Measurements from ENCODE around the gene OPHN1. TPM values are rescaled to one million over a fixed set of nuclear protein-coding genes. Genes with fewer than 3 reads are reported as not detected.

The OPHN1 gene
- total RNA-seq, 1 experiment from 2014 or later, result 6.7 TPM

- Histone ChIP-seq H3K4me3 (no peak overlapping the region), H3K36me3 (no peaks in the 10 kb centered on the region), H3K27me3 (no peaks in the 10 kb centered on the region), H3K27ac (no peak overlapping the region), H3K4me1 (no peaks in the 10 kb centered on the region), H3K9me3 (replicated peaks) (no peaks in the 10 kb centered on the region)
- DNase-seq, result no peak
These were observed 285.4 kb downstream of the OPHN1 start for GRCh38 chrX:68147848-68148247.

GRCh38 chrX:68146054-68146453 lies 287.2 kb downstream of the OPHN1 start:
- no peaks in the 10 kb centered on the region for H3K27me3 ChIP-seq
- H3K4me3 ChIP-seq, result no peak overlapping the region
- H3K9me3 ChIP-seq (replicated peaks), result no peaks in the 10 kb centered on the region
- H3K27ac ChIP-seq, result no peak overlapping the region
- no peaks in the 10 kb centered on the region for H3K36me3 ChIP-seq
- H3K4me1 ChIP-seq, result no peaks in the 10 kb centered on the region
- DNase-seq, result peak; percentile 5 to 59

DNA sequence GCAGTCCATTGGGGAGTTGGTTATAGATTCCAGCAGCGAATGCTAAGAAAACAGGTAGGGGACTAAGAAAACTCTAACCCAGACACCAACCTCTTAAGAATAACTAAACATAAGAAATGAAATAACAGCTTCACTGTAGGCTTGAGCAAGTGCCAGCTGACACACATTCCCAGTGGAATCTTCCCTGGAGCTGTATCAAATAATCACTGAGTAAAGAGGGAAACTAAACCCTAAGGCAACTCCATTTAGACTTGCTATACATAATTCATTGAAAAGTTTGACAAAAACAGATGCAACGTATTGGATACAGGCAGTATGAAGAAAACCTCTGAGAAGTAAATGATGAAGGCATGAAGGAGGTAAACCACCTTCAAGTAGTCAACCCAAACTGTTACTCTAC lies 293.5 kb downstream of the OPHN1 start:
- Histone ChIP-seq H3K27me3 (no peaks in the 10 kb centered on the region), H3K9me3 (replicated peaks) (no peaks in the 10 kb centered on the region), H3K4me1 (no peaks in the 10 kb centered on the region), H3K27ac (no peak overlapping the region), H3K36me3 (no peaks in the 10 kb centered on the region), H3K4me3 (no peak overlapping the region)
- DNase-seq, result no peak

DNA sequence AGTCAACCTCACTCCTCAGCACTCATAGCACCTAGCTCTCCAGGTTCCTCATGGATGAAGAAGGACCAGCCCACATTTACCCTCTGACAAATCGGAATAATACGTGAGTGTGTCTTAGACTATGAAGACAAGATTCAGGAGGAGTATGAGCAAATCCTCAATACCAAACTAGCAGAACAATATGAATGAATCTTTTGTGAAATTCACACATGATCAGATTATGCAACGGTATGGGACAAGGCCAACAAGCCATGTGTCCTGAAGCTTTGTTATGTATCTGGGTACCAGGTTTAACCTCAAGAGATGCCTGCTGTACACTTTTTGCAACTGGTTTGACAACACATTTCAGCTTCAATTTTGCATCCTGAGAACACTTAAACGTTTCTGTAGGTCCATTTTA lies 300.1 kb downstream of the OPHN1 start:
- H3K36me3 ChIP-seq, result no peaks in the 10 kb centered on the region
- no peak overlapping the region for H3K4me3 ChIP-seq
- no peak for DNase-seq
- H3K27me3 ChIP-seq, result no peaks in the 10 kb centered on the region
- no peak overlapping the region for H3K27ac ChIP-seq
- H3K9me3 ChIP-seq (replicated peaks), result no peaks in the 10 kb centered on the region
- H3K4me1 ChIP-seq, result no peaks in the 10 kb centered on the region

DNA sequence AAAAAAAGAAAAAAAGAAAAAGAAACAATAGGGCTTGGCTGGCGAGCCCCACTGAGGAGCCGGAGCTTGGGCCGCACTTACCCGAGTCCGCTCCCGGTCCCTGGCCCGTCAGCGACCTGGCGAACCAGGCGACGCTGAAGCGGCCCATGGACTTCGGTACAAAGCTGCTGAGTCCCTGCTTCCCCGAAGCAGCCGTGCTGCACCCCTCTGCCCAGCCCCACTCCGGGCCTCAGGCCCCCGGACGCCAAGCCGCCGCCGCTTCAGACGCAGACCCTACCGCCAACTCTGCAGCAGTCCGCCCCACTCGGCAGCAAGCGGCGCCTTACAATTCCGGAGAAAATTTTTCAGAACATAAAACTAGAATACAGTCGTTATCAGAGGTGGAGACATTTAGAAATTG lies 300.5 kb downstream of the OPHN1 start:
- no peaks in the 10 kb centered on the region for H3K36me3 ChIP-seq
- no peak overlapping the region for H3K4me3 ChIP-seq
- H3K27ac ChIP-seq, result no peak overlapping the region
- H3K4me1 ChIP-seq, result no peaks in the 10 kb centered on the region
- no peaks in the 10 kb centered on the region for H3K9me3 ChIP-seq (replicated peaks)
- DNase-seq, result no peak
- H3K27me3 ChIP-seq, result no peaks in the 10 kb centered on the region

DNA sequence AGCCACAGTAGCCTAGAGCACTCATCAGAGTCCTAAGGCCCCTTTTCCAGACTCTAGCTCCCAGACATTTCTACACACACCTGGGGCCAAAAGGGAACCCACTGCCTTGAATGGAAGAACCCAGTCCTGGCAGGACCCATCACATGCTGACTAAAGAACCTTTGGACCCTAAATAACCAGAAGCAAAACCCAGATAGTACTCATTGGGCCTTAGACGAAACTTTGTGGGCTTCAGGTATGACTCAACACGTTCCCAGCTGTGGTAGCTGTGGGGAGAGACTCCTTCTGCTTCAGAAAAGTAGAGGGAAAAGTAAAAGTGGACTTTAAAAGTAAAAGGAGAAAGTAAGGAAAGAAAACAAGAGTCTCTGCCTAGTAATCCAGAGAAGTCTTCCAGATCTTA lies 311.5 kb downstream of the OPHN1 start:
- H3K4me3 ChIP-seq, result no peak overlapping the region
- no peaks in the 10 kb centered on the region for H3K4me1 ChIP-seq
- no peaks in the 10 kb centered on the region for H3K27me3 ChIP-seq
- DNase-seq, result no peak
- H3K27ac ChIP-seq, result no peak overlapping the region
- no peaks in the 10 kb centered on the region for H3K9me3 ChIP-seq (replicated peaks)
- no peaks in the 10 kb centered on the region for H3K36me3 ChIP-seq

- H3K9me3 ChIP-seq (replicated peaks), result no peaks in the 10 kb centered on the region
- no peaks in the 10 kb centered on the region for H3K36me3 ChIP-seq
- no peaks in the 10 kb centered on the region for H3K27me3 ChIP-seq
- H3K4me3 ChIP-seq, result no peak overlapping the region
- H3K4me1 ChIP-seq, result no peaks in the 10 kb centered on the region
- no peak for DNase-seq
- H3K27ac ChIP-seq, result no peak overlapping the region
These were observed 311.9 kb downstream of the OPHN1 start for GRCh38 chrX:68121371-68121770.

GRCh38 chrX:68115371-68115770 lies 317.9 kb downstream of the OPHN1 start:
- Histone ChIP-seq H3K36me3 (no peaks in the 10 kb centered on the region), H3K27me3 (no peaks in the 10 kb centered on the region), H3K27ac (peak overlapping the region; percentile 11; the same call in 1 of the 2 replicates), H3K4me1 (peaks cover 22% of the 10 kb centered on the region), H3K9me3 (replicated peaks) (no peaks in the 10 kb centered on the region), H3K4me3 (no peak overlapping the region)
- peak in 1 of 2 experiments; percentile 5 for DNase-seq

- Histone ChIP-seq H3K27ac (peak overlapping the region; percentile 11; the same call in 1 of the 2 replicates), H3K9me3 (replicated peaks) (no peaks in the 10 kb centered on the region), H3K4me1 (peaks cover 22% of the 10 kb centered on the region), H3K27me3 (no peaks in the 10 kb centered on the region), H3K4me3 (no peak overlapping the region), H3K36me3 (no peaks in the 10 kb centered on the region)
- peak; percentile 23 to 69 for DNase-seq
These were observed 318.6 kb downstream of the OPHN1 start for GRCh38 chrX:68114573-68115129.

DNA sequence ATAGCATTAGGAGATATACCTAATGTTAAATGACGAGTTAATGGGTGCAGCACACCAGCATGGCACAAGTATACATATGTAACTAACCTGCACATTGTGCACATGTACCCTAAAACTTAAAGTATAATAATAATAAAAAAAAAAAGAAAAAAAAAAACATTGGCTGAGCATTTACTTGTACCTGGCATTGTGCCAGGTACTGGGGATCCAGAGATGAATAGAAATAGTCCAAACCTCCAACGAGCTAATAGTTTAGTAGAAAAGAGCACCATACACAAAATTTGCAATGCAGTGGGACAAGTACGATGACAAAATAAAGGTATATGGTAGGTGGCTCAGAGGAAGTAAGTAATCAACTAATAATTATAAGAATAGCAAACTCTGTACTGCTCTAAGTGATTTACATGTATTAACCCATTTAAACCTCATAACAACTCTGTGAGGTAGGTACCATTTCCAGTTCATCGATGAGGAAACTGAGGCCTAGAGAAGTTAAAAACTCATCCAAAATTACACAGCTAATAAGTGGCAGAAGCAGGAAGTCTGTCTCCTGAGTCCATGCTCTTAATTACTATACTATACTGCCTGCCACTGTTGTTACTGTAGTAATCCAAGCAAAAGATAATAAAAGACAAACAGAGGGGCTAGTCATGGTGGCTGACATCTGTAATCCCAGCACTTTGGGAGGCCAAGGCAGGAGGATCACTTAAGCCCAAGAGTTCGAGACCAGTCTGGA lies 319.3 kb downstream of the OPHN1 start:
- DNase-seq, result peak in 1 of 2 experiments; percentile 1
- Histone ChIP-seq H3K9me3 (replicated peaks) (no peaks in the 10 kb centered on the region), H3K4me3 (no peak overlapping the region), H3K27ac (peak overlapping the region; percentile 11; the same call in 1 of the 2 replicates), H3K4me1 (peaks cover 22% of the 10 kb centered on the region), H3K27me3 (no peaks in the 10 kb centered on the region), H3K36me3 (no peaks in the 10 kb centered on the region)

- peak; percentile 4 to 72 for DNase-seq
- Histone ChIP-seq H3K4me1 (peaks cover 22% of the 10 kb centered on the region), H3K4me3 (no peak overlapping the region), H3K9me3 (replicated peaks) (no peaks in the 10 kb centered on the region), H3K27ac (peak overlapping the region; percentile 55), H3K27me3 (no peaks in the 10 kb centered on the region), H3K36me3 (no peaks in the 10 kb centered on the region)
These were observed 321.0 kb downstream of the OPHN1 start for GRCh38 chrX:68112321-68112720.

GRCh38 chrX:68109162-68109561 lies 324.1 kb downstream of the OPHN1 start:
- H3K4me1 ChIP-seq, result peaks cover 17% of the 10 kb centered on the region
- H3K27ac ChIP-seq, result no peak overlapping the region
- H3K36me3 ChIP-seq, result no peaks in the 10 kb centered on the region
- H3K4me3 ChIP-seq, result no peak overlapping the region
- H3K27me3 ChIP-seq, result no peaks in the 10 kb centered on the region
- DNase-seq, result no peak
- H3K9me3 ChIP-seq (replicated peaks), result no peaks in the 10 kb centered on the region

DNA sequence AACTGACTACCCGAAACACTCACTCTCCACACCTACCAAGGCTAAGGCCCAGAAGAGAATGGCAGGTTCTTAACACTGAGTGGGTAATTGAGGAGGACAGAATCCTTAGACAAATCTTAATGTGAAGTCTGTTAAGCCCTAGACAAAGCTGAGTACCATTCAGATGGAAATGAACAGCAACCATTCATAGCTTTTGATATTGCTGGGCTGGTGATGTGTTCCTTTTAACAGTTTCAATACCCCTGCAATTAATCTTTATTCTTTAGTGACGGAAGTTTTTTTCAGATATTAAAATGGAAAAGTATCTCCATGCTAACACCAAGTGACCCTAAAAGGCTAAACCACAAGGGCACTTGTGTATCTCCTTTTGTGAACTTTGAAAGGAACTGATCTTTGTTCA lies 334.9 kb downstream of the OPHN1 start:
- Histone ChIP-seq H3K36me3 (no peaks in the 10 kb centered on the region), H3K9me3 (replicated peaks) (no peaks in the 10 kb centered on the region), H3K4me3 (no peak overlapping the region), H3K27me3 (no peaks in the 10 kb centered on the region), H3K4me1 (no peaks in the 10 kb centered on the region), H3K27ac (no peak overlapping the region)
- DNase-seq, result no peak

DNA sequence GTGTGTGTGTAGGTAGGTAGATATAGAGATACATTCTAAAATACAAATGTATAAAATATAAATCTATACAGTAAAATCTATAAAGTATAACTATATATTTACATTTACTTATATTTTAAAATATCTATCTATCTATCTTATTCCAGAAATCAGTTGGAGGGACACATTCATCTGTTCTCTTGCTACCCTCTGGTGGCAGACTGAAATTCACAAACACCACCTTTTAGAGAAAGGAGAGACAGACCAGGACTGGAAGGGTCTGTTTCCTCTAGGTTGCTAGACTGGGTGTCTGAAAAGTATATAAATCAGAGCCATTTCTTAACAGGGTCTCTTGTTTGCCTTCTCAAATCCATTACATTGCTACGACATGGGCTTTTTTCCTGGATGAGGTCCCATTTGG lies 343.0 kb downstream of the OPHN1 start:
- Histone ChIP-seq H3K36me3 (no peaks in the 10 kb centered on the region), H3K4me3 (no peak overlapping the region), H3K27ac (no peak overlapping the region), H3K4me1 (no peaks in the 10 kb centered on the region), H3K27me3 (no peaks in the 10 kb centered on the region), H3K9me3 (replicated peaks) (no peaks in the 10 kb centered on the region)
- DNase-seq, result peak in 1 of 2 experiments; percentile 5

DNA sequence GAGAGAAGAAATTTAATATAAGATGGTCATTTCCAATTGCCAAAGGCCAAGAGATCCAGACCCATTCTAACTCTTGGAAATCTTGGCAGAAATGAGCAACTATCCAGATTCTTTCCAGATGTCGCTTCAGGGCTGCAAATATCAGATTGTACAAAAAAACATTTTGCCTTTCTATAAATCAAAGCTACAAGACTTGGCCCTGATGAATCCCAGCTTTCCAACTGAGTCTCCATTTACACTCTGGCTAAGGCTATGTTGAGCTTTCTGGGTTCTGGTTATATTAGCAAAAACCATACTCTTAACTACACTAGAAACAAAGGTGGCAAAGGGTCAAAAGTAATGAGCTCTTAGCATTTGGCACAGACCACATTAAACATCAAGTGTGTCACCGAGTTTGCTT lies 345.8 kb downstream of the OPHN1 start:
- no peak overlapping the region for H3K27ac ChIP-seq
- H3K9me3 ChIP-seq (replicated peaks), result no peaks in the 10 kb centered on the region
- H3K4me3 ChIP-seq, result no peak overlapping the region
- no peaks in the 10 kb centered on the region for H3K36me3 ChIP-seq
- H3K4me1 ChIP-seq, result no peaks in the 10 kb centered on the region
- H3K27me3 ChIP-seq, result no peaks in the 10 kb centered on the region
- no peak for DNase-seq

DNA sequence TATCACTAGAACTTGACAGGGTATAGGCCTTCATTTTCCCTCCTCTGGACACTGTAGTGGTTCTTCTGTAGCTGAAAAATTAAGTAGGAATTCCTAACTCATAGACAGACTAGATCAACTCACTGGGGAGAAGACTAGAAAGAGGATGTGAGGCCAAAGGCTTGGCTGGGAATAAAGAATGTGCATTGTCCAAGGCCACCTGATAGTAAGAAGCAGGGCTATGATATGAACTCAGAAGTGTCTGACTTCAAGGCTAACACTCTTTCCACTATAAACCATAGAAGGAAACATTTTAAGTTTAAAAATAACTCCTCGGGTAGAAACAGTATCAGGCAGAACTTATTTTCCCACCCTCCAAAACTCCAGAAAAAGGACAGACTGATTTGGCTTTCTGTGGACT lies 346.6 kb downstream of the OPHN1 start:
- Histone ChIP-seq H3K9me3 (replicated peaks) (no peaks in the 10 kb centered on the region), H3K4me3 (no peak overlapping the region), H3K36me3 (no peaks in the 10 kb centered on the region), H3K27me3 (no peaks in the 10 kb centered on the region), H3K27ac (no peak overlapping the region), H3K4me1 (no peaks in the 10 kb centered on the region)
- DNase-seq, result no peak

Measured in SJCRH30 (cell line).